HG03175 (cell line): ENCODE results near the gene UNC45A.
"Not testable (repeated sequence)": the region's sequence is repeated elsewhere in the genome, so short reads cannot be mapped to it uniquely, and the experiment has no call there.

Source experiments
- ATAC-seq: cut with Tn5 transposase; IDR thresholded peaks from one replicate; pipeline ENCODE4 v1.9.1; 2021; ENCODE audit warnings: mild to moderate bottlenecking, moderate library complexity; ENCODE audit not compliant: unreplicated experiment

The UNC45A gene

DNA sequence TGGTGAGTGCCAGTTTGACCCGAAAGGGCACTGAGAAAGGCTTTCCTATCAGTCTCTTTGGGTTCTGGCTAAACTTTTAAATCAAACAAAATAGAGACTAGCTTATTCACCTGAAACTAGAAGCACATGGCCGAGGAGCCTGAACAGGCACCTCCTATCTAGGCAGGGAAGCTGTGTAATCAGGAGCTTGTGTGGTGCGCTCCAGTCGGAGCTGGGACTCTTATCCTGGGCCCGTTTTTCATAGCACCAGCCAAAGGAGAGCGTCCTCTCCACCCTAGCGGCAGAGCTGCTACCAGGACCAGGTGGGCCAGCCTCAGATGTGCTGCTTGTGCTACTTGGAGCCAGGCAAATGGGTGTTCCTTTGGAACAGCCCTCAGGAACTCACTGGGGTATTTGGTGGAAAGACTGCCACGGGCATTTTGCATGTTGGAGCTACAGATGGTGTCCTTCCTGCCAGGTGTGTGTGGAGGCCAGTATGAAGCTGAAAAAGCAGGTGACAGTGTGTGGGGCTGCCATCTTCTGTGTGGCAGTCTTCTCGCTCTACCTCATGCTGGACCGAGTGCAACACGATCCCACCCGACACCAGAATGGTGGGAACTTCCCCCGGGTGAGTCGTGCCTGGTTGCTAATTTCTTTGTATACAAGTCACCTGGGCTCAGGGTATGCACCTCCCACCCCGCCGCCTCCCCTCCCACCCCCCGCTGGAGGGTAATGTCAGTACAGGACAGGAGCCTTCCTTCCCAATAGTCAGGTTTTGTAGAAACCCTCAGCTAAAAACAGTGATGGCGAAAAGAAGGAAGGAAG is 31.1 kb upstream of the UNC45A start:
- ATAC-seq = no peak

DNA sequence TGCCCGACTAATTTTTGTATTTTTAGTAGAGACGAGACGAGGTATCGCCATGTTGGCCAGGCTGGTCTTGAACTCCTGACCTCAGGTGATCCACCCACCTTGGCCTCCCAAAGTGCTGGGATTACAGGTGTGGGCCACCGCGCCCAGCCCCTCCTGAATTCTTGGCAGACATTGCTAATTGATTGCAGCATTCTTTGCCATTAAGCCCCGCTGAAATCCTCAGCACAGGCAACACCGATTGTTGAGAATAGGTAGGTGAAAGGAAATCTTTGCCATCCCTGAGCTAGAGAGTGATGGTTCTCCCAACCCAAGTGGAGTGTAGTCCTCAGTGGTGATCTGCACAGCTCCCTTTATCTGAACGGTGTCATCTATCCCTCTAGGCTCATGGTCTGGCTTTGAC is 30.3 kb upstream of the UNC45A start:
- ATAC-seq = no peak

DNA sequence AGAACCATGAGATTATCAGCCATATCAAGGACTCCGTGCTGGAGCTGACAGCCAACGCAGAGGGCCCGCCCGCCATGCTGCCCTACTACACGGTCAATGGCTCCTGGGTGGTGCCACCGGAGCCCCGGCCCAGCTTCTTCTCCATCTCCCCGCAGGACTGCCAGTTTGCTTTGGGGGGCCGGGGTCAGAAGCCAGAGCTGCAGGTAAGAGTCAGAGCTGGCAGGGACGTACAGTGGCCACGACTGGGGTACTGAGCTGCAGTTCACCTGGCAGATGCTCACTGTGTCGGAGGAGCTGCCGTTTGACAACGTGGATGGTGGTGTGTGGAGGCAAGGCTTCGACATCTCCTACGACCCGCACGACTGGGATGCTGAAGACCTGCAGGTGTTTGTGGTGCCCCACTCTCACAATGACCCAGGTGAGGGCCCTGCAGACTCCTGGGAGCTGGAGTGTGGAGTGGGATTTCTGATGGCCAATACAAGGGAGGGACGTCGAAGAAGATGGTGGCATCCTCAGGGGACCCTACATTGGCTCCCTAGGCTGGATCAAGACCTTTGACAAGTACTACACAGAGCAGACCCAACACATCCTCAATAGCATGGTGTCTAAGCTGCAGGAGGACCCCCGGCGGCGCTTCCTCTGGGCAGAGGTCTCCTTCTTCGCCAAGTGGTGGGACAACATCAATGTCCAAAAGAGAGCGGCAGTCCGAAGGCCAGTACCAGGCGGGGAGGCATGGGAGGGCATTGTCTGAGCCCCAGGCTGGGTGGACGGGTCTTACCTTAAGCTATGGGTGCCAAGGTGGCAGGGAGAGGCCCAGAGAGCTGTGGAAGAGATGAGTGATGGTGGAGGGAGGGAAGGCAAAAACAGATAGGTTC is 29.5 kb upstream of the UNC45A start:
- ATAC-seq = no peak

DNA sequence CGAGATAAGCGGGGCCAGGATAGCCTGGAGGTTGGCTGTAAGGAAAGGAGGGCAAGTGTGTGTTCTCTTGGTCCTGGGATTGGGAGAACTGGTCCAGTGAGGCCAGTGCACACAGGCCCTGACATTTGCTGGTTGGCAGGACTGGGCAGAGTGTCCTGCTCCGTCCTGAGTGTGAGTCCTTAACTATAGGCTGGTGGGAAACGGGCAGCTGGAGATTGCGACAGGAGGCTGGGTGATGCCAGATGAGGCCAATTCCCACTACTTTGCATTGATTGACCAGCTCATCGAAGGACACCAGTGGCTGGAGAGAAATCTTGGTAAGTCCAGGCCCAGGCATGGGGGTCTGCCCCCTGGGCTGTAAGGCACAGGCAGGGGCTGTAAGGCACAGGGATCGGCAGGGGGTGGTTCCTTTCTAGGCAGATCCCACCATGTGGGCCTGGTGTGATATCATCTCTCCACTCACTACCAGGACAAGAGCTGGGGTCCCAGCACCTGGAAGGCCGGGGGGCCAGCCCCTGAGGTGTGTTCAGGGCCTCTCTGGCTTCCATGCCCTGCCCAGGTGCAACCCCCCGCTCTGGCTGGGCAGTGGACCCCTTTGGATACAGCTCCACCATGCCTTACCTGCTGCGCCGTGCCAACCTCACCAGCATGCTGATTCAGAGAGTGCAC is 28.8 kb upstream of the UNC45A start:
- ATAC-seq = no peak

DNA sequence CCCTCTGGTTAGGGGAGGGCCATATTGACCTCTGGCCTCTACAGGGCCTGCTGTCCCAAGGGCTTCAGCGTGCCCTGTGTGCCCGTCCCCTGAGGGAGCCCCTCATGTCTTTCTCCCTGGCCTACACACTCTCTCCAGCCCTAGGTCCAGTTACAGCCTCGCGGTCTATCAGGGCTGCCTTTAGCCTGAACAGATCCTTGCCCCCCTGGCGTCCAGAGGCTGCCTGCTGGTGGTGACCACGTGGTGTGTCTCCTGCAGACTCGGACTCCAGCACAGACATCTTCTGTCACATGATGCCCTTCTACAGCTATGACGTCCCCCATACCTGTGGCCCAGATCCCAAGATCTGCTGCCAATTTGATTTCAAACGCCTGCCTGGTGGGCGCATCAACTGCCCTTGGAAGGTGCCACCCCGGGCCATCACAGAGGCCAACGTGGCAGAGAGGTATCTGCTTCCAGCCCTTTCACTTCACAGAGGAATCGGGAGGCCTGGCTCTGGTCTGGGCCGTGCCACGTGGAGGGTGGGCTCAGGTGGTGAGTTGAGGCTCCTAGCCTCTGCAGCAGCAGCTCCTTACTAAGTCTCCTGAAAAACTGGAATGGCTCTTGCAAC is 27.9 kb upstream of the UNC45A start:
- ATAC-seq = no peak

DNA sequence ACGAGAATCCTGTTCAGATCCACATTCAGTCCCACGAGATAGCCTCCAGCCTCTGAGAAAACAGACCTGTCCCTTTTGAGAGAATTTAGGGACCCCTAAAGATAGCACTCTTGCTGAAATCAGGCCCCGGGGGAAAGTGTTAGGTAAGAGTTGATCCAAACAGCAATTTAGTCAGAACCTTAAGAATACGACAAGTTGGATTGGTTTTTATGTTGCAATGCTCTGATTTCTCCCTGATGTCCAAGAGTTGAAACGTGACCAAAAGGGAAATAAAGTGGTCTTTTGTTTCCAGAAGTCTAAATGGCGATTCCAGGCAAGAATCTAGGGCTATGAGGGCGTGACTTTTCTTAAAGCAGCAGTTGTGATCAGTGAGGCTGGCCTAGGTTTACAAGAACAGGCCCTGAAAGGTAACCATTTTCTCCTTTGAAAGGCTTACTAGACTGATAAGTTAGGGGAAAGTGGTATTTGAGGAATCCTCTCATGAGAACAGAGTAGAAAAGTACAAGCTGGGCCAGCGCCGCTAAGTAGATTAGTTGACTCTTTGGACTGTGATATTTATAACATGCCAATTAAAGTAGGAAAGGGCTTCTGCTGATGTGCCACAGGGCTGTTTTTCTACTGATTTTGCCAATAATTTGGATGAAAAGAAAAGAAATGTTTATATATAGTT is 27.1 kb upstream of the UNC45A start:
- no peak for ATAC-seq

DNA sequence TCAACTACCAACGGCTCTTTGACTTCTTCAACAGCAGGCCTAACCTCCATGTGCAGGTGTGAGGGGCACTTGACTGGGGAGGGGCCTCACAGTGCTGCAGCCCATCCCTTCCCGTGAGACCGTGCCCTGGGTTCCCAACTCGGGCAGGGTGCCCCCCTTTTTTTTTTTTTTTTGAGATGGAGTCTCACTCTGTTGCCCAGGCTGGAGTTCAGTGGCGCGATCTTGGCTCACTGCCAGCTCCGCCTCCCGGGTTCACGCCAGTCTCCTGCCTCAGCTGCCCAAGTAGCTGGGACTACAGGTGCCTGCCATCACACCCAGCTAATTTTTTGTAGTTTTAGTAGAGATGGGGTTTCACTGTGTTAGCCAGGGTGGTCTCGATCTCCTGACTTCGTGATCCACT is 25.6 kb upstream of the UNC45A start:
- not testable (repeated sequence) for ATAC-seq

DNA sequence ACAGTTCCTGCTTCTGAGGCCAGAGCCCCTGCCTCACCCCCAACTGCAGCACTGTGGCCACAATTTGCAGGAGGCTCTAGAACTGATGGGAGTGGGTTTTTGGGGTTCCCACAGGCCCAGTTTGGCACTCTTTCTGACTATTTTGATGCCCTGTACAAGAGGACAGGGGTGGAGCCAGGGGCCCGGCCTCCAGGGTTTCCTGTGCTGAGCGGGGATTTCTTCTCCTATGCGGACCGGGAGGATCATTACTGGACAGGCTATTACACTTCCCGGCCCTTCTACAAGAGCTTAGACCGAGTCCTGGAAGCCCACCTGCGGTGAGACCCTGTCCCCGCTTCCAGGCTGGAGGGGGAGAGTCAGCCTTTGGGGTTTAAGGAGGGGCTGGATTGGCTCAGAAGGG is 25.1 kb upstream of the UNC45A start:
- no peak for ATAC-seq

DNA sequence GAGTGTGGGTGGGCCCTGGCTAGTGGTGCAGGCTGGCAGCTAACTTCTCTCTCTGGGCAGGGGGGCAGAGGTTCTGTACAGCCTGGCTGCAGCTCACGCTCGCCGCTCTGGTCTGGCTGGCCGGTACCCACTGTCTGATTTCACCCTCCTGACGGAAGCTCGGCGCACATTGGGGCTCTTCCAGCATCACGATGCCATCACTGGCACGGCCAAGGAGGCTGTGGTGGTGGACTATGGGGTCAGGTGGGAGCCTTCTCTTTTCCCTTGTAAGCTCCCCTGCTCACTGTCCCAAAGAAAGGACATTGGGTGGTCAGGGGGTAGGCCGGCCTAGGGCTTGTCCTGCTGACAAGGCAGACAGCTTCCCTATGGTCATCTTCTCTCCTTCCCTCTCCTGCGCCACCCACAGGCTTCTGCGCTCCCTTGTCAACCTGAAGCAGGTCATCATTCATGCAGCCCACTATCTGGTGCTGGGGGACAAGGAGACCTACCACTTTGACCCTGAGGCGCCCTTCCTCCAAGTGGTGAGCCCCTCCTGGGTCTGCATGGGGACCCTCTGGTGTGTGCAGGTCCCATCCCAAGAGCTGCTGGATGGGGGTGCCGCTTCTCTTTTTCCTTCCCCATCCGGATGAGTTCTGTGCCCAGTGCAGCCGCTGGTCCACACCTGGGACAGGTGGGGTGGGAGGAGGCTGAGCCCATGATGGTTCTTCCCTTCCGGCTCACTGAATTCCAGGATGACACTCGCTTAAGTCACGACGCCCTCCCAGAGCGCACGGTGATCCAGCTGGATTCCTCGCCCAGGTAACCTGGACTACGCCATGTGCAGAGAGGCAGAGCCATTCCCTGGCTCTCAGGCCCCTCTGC is 24.4 kb upstream of the UNC45A start:
- no peak for ATAC-seq

DNA sequence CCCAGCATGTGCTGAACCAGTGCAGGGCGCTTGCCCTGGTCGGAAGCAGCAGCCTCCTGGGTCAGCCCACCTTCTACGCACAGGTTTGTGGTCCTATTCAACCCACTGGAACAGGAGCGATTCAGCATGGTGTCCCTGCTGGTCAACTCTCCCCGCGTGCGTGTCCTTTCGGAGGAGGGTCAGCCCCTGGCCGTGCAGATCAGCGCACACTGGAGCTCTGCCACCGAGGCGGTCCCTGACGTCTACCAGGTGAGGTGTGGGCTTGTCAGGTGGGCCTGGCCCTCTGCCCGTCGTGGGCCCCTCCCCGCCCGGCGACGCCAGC is 23.8 kb upstream of the UNC45A start:
- ATAC-seq = no peak

DNA sequence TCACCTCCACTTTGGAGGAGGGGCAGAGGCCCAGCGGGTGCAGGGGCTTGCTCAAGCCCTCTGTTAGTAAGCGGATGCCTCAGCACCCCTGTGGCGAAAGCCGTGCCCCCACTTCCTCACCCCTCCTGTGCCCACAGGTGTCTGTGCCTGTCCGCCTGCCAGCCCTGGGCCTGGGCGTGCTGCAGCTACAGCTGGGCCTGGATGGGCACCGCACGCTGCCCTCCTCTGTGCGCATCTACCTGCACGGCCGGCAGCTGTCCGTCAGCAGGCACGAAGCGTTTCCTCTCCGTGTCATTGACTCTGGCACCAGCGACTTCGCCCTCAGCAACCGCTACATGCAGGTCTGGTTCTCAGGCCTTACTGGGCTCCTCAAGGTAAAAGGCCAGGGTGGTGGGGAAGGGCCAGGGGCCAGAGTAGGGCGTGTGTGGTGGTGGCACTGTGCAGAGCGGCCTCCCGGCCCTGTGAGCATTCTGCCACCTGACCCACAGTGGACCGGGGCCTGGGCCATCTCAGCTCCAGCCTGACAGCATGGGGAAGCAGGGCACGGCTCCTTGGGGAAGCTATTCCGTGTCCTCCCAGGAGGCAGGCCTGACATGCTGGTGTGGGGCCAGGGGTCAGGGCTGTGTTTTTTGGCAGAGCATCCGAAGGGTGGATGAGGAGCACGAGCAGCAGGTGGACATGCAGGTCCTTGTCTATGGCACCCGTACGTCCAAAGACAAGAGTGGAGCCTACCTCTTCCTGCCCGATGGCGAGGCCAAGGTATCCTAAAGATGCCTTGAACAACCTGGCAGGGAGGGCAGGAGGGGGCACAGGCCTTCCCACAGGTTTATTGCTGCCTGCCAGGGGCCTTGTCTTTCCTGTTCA is 22.9 kb upstream of the UNC45A start:
- no peak for ATAC-seq

DNA sequence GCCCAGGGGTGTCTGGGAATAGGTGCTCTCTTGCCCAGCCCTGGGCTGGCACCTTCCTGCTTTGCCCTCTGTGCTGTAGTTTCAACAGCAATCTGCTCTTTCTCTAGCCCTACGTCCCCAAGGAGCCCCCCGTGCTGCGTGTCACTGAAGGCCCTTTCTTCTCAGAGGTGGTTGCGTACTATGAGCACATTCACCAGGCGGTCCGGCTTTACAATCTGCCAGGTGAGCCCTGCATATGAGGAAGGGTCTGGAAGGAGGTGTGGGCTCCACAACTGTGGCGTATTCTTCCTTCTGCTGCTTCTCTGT is 22.4 kb upstream of the UNC45A start:
- no peak for ATAC-seq

DNA sequence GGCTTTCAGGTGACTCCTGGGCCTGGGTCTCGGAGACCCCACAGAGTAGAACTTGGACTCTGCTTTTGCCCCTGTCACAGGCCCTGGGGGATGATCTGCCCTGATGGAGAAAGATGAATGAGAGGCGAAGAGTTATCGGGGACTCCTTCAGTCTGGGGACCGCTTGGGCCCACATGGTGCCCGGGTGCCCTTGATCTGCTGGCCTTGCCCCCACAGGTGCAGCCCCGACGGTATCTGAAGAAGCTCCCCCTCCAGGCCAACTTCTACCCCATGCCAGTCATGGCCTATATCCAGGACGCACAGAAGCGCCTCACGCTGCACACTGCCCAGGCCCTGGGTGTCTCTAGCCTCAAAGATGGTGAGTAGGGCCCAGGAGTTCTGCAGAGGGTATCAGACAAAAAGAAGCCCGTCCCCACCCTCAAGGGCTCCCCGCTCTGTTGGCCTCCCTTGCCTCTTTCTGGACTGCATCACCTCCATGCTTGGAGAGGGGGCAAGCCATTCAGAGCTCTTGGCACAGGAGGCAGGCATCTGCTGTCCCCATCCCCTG is 21.6 kb upstream of the UNC45A start:
- no peak for ATAC-seq

DNA sequence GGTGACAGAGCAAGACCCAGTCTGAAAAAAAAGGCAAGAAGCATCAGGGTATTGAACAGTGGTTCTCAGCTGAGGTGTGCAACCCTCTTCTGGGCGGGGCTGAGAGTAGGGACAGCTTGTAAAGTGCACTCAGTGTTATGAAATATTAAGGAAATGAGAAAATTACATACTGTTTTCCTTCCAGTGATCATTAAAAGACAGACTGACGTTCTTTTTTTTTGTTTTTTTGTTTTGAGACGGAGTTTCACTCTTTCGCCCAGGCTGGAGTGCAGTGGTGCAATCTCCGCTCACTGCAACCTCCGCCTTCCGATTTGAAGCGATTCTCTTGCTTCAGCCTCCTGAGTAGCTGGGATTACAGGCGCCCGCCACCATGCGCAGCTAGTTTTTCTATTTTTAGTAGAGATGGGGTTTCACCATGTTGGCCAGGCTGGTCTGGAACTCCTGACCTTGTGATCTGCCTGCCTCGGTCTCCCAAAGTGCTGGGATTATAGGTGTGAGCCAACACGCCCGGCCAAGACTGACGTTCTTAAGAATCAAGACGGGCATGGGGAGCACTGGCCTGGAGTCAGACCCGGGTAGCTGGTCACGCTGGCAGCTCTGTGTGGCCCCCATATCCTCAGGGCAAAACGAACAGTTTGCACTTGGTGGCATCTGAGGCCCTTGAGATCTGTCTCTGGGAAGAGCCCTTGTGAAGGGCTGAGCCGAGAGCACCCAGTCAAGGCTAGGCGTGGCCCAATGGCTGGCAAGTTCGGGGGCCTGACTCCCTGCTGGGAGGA is 20.6 kb upstream of the UNC45A start:
- no peak for ATAC-seq

DNA sequence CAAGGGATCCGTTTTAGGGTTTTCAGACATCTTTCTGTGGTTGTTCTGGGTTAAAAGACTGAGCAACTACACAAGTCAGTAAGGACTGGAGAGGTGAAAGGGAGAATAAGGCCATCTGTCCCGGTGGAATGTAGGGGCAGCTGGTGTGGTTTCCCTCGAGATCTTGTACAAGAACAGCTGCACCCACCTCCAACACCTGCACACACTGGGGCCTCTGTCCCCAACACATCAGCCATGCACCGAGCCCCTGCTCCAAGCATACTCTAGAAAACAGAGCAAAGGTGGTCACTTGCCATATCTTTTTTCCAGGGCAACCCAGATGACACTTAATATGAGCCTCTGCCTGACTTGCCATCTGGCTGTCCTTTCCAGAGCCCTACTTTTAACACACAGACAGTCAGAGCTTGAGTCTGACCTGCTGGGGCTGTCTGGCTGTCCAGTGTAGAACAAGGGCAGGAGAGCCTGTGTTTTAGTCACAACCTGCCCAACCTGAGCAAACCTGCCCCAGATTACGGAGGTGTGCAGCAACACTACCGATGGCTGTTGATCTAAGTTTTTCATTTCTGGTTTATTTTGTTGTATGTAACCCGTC is 19.8 kb upstream of the UNC45A start:
- no peak for ATAC-seq

DNA sequence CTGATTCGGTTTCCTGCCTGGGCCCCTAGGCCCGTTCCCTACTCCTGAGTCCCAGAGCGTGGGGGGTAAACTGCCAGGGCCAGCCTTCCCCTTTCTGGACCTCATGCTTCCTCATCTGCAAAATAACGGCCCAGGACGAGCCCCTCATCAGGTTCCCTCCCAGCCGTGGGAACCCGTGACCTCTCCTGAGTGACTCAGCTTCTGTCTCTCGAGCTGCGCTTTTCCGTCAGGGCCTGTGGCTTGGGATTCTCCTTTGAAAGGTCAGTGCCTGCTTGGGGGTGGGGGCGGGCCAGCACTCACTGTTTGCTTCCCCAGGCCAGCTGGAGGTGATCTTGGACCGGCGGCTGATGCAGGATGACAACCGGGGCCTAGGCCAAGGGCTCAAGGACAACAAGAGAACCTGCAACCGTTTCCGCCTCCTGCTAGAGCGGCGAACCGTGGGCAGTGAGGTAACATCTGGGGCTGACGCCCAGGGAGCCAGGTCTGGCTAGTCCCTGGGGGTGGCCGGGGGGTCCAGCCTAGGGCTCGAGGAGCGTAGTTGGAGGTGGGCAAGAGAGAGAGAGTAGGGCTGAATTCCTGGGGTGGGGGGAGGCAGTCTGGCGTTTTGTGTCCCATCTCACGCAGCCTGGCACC is 19.2 kb upstream of the UNC45A start:
- no peak for ATAC-seq

DNA sequence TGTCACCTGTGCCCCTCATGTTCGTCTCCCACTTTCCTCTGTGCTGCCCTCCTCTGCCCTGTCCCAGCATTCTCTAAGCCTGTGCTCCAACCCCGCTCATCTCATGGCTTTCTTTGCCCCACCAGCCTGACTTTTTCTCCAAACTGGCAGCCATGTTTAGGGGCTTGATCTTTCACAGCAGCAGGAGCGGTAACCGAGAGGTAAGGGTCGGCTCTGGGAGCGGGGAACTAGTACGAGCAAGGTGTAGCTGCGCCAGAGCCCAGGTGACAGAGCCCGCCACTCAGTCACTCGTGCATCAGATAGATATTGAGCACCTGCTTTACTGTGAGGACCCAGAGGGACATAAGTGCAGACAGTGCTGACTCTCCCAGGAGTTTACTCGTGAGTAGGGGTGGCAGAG is 18.6 kb upstream of the UNC45A start:
- no peak for ATAC-seq
